ENCODE results near the gene CBR4.
"Not testable (repeated sequence)": the region's sequence is repeated elsewhere in the genome, so short reads cannot be mapped to it uniquely, and the experiment has no call there.

Gene CBR4

DNA sequence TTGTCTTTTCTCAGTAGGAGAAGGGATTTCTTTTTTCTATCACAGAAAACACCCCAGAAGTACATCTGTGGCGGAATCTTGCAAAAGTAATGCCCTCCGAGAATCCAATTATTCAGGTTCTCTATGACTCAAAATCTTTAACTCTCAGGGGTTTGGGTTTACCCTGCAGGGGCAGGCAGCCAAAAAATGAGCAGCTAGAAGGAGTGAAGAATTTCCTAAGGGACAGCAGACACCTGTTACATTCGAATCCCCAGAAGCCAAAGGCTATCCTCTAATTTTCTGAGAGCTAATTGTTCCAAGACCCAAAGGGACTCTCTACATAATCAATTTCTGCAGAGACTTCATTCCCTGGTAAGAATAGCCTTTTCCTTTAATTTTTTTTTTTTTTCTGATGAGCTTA, 27.5 kb upstream of the CBR4 start:
- H3K36me3 ChIP-seq, result no peaks in the 10 kb centered on the region
- H3K4me3 ChIP-seq (ENCODE audit: low read depth in 1 of 2, low read length in 1 of 2), result no peak overlapping the region
- H3K9me3 ChIP-seq, result no peaks in the 10 kb centered on the region
- no peaks in the 10 kb centered on the region for H3K27me3 ChIP-seq
- TF ChIP-seq, protein P1, sequence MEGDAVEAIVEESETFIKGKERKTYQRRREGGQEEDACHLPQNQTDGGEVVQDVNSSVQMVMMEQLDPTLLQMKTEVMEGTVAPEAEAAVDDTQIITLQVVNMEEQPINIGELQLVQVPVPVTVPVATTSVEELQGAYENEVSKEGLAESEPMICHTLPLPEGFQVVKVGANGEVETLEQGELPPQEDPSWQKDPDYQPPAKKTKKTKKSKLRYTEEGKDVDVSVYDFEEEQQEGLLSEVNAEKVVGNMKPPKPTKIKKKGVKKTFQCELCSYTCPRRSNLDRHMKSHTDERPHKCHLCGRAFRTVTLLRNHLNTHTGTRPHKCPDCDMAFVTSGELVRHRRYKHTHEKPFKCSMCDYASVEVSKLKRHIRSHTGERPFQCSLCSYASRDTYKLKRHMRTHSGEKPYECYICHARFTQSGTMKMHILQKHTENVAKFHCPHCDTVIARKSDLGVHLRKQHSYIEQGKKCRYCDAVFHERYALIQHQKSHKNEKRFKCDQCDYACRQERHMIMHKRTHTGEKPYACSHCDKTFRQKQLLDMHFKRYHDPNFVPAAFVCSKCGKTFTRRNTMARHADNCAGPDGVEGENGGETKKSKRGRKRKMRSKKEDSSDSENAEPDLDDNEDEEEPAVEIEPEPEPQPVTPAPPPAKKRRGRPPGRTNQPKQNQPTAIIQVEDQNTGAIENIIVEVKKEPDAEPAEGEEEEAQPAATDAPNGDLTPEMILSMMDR (IDR thresholded peaks at IDR 0.05), result no peak
- no peak overlapping the region for H3K27ac ChIP-seq
- no peaks in the 10 kb centered on the region for H3K4me1 ChIP-seq (ENCODE audit: control insufficient read depth in 1 of 2, insufficient read depth in 1 of 2, low read depth in 1 of 2, low read length in 1 of 2)

DNA sequence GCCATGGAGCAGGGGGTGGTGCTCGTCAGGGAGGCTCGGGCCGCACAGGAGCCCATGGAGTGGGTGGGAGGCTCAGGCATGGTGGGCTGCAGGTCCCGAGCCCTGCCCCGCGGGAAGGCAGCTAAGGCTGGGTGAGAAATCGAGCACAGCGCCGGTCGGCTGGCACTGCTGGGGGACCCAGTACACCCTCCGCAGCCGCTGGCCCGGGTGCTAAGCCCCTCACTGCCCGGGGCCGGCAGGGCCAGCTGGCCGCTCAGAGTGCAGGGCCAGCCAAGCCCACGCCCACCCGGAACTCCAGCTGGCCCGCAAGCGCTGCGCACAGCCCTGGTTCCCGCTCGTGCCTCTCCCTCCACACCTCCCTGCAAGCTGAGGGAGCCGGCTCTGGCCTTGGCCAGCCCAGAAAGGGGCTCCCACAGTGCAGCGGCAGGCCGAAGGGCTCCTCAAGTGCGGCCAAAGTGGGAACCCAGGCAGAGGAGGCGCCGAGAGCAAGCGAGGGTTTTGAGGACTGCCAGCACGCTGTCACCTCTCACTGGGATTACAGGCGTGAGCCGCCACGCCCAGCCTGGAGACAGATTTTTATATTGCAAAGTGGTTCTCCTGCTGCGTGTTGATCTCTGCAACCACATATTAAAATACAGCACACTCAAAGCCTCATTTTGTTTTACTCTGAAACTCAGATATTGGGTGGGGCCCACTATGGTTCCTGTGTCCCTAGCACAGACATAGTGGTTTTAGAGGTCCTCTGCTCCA, 26.0 kb upstream of the CBR4 start:
- H3K27me3 ChIP-seq; H3K9me3 ChIP-seq; H3K36me3 ChIP-seq; H3K4me1 ChIP-seq (ENCODE audit: control insufficient read depth in 1 of 2, insufficient read depth in 1 of 2, low read depth in 1 of 2, low read length in 1 of 2); H3K27ac ChIP-seq; H3K4me3 ChIP-seq (ENCODE audit: low read depth in 1 of 2, low read length in 1 of 2): not testable (repeated sequence)

DNA sequence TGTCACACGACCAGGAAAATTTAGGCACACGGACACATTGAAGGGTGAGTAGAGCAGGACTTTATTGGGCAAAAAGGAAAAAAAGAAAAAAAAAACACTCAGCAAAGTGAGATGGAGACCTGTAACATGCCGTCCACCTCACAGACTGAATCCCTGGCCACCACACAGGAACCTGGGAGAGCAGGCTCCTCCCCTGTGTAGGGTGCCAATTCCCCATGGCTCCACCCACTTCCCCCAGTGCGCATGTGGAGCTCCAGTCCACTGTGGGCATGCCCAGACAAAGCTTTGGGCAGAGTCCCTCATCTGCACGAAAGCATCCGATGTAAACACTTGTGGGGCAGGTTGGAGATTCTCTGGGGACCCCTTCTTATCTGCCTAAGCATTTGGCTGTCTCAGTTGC, 23.6 kb upstream of the CBR4 start:
- no peaks in the 10 kb centered on the region for H3K4me1 ChIP-seq (ENCODE audit: control insufficient read depth in 1 of 2, insufficient read depth in 1 of 2, low read depth in 1 of 2, low read length in 1 of 2)
- no peaks in the 10 kb centered on the region for H3K9me3 ChIP-seq
- H3K27me3 ChIP-seq, result no peaks in the 10 kb centered on the region
- H3K27ac ChIP-seq, result no peak overlapping the region
- no peaks in the 10 kb centered on the region for H3K36me3 ChIP-seq
- TF ChIP-seq, protein P1 (IDR thresholded peaks at IDR 0.05), result no peak
- no peak overlapping the region for H3K4me3 ChIP-seq (ENCODE audit: low read depth in 1 of 2, low read length in 1 of 2)

DNA sequence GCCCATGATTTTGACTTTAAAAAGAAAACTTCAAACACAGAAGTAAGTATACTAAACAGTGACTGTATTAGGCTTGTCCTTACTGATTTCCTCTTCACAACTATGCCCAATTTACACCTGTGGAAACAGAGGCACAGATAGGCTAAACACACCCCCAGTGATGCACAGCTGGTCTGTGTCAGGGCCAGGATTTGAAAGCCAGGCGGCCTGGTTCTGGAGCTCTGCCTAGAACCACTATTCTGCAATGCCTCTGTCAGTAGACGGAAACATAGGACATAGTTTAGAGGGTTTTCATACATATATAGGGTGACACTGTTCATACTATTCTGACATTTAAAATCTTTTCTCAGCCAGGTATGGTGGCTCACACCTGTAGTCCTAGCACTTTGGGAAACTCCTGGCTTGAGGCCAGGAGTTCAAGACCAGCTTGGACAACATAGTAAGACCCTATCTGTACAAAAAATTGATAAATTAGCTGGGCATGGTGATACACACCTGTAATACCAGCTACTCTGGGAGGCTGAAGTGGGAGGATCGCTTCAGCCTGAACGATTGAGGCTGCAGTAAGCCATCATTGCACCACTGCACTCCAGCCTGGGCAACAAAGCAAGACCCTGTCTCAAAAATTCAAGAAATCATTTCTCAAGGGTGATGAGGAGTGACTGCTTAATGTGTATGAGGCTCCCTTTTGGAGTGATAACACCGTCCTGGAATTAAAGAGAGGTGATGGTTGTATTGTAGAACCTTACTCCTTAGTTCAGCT, 23.0 kb upstream of the CBR4 start:
- Histone ChIP-seq H3K4me3 (ENCODE audit: low read depth in 1 of 2, low read length in 1 of 2) (no peak overlapping the region), H3K27me3 (no peaks in the 10 kb centered on the region), H3K4me1 (ENCODE audit: control insufficient read depth in 1 of 2, insufficient read depth in 1 of 2, low read depth in 1 of 2, low read length in 1 of 2) (no peaks in the 10 kb centered on the region), H3K27ac (no peak overlapping the region), H3K36me3 (no peaks in the 10 kb centered on the region), H3K9me3 (no peaks in the 10 kb centered on the region)
- TF ChIP-seq, protein P1 (IDR thresholded peaks at IDR 0.05), result no peak

DNA sequence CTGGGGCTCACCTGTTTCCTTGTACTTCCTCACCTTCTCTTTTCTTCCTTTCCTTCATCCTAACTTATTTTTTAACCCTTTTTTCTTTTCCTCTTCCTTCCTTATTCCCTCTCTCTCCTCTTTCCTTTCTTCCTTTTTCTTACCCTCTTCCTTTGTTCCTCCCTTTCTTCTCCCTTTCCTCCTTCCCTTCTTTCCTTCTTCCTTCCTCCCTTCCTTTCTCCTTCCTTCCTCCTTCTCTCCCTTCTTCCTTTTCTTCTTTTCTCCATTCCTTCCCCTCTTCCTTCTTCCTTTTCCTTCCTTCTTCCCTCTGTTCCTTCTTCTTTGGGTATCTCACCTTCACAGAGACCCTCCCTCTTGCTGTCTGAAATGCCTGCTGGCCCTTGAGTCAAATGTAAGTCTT, 22.1 kb upstream of the CBR4 start:
- Histone ChIP-seq H3K36me3 (no peaks in the 10 kb centered on the region), H3K4me3 (ENCODE audit: low read depth in 1 of 2, low read length in 1 of 2) (no peak overlapping the region), H3K9me3 (no peaks in the 10 kb centered on the region), H3K27me3 (no peaks in the 10 kb centered on the region), H3K27ac (no peak overlapping the region), H3K4me1 (ENCODE audit: control insufficient read depth in 1 of 2, insufficient read depth in 1 of 2, low read depth in 1 of 2, low read length in 1 of 2) (no peaks in the 10 kb centered on the region)
- TF ChIP-seq, protein P1 (IDR thresholded peaks at IDR 0.05), result no peak

DNA sequence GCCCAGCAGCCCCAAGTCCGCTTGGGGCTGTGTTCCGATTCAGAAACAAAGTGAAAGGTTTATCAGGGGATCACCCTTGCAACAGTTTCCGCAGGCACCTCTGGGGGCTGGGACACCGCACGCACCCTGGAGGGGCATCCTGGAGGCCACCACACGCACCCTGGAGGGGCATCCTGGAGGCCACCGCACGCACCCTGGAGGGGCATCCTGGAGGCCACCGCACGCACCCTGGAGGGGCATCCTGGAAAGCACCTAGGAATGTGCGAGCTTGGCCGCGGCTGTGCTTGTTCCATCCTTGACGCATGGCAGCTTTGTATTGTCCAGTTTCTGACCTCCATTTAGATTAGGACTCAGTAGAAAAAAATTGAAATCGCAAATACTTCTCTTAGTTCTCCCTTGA, 21.3 kb upstream of the CBR4 start:
- H3K27ac ChIP-seq, result no peak overlapping the region
- no peaks in the 10 kb centered on the region for H3K27me3 ChIP-seq
- TF ChIP-seq, protein P1 (IDR thresholded peaks at IDR 0.05), result no peak
- no peaks in the 10 kb centered on the region for H3K4me1 ChIP-seq (ENCODE audit: control insufficient read depth in 1 of 2, insufficient read depth in 1 of 2, low read depth in 1 of 2, low read length in 1 of 2)
- H3K4me3 ChIP-seq (ENCODE audit: low read depth in 1 of 2, low read length in 1 of 2), result no peak overlapping the region
- H3K9me3 ChIP-seq, result no peaks in the 10 kb centered on the region
- H3K36me3 ChIP-seq, result no peaks in the 10 kb centered on the region
